HUES48 (cell line): ENCODE data around the gene HEG1.

ENCODE experiments used
- H3K27ac ChIP-seq: one replicate; pipeline ENCODE4 v1.7.0; 2013; ENCODE audit warnings: low read depth, low read length, inconsistent platforms
- H3K27me3 ChIP-seq: 2 replicates; pipeline ENCODE4 v1.6.1; 2013; ENCODE audit warnings: mild to moderate bottlenecking, low read length; ENCODE audit not compliant: control insufficient read depth, insufficient read depth
- H3K36me3 ChIP-seq: 2 replicates; pipeline ENCODE4 v1.6.1; 2013; ENCODE audit warnings: low read length; ENCODE audit not compliant: control insufficient read depth, insufficient read depth
- H3K4me1 ChIP-seq: 2 replicates; pipeline ENCODE4 v1.6.1; 2013; ENCODE audit warnings: mild to moderate bottlenecking, low read length; ENCODE audit not compliant: control insufficient read depth, insufficient read depth
- H3K4me3 ChIP-seq: 2 replicates; pipeline ENCODE4 v1.5.1; 2013; ENCODE audit warnings: mild to moderate bottlenecking, low read depth, low read length
- H3K9ac ChIP-seq: 2 replicates; pipeline ENCODE4 v1.6.1; 2013; ENCODE audit warnings: mild to moderate bottlenecking, low read depth, low read length, moderate library complexity
- H3K9me3 ChIP-seq: 2 replicates; pipeline ENCODE4 v1.6.1; 2013; ENCODE audit warnings: low read length; ENCODE audit not compliant: control insufficient read depth, insufficient read depth

Gene HEG1, protein sequence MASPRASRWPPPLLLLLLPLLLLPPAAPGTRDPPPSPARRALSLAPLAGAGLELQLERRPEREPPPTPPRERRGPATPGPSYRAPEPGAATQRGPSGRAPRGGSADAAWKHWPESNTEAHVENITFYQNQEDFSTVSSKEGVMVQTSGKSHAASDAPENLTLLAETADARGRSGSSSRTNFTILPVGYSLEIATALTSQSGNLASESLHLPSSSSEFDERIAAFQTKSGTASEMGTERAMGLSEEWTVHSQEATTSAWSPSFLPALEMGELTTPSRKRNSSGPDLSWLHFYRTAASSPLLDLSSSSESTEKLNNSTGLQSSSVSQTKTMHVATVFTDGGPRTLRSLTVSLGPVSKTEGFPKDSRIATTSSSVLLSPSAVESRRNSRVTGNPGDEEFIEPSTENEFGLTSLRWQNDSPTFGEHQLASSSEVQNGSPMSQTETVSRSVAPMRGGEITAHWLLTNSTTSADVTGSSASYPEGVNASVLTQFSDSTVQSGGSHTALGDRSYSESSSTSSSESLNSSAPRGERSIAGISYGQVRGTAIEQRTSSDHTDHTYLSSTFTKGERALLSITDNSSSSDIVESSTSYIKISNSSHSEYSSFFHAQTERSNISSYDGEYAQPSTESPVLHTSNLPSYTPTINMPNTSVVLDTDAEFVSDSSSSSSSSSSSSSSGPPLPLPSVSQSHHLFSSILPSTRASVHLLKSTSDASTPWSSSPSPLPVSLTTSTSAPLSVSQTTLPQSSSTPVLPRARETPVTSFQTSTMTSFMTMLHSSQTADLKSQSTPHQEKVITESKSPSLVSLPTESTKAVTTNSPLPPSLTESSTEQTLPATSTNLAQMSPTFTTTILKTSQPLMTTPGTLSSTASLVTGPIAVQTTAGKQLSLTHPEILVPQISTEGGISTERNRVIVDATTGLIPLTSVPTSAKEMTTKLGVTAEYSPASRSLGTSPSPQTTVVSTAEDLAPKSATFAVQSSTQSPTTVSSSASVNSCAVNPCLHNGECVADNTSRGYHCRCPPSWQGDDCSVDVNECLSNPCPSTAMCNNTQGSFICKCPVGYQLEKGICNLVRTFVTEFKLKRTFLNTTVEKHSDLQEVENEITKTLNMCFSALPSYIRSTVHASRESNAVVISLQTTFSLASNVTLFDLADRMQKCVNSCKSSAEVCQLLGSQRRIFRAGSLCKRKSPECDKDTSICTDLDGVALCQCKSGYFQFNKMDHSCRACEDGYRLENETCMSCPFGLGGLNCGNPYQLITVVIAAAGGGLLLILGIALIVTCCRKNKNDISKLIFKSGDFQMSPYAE (N-terminal part only)

DNA sequence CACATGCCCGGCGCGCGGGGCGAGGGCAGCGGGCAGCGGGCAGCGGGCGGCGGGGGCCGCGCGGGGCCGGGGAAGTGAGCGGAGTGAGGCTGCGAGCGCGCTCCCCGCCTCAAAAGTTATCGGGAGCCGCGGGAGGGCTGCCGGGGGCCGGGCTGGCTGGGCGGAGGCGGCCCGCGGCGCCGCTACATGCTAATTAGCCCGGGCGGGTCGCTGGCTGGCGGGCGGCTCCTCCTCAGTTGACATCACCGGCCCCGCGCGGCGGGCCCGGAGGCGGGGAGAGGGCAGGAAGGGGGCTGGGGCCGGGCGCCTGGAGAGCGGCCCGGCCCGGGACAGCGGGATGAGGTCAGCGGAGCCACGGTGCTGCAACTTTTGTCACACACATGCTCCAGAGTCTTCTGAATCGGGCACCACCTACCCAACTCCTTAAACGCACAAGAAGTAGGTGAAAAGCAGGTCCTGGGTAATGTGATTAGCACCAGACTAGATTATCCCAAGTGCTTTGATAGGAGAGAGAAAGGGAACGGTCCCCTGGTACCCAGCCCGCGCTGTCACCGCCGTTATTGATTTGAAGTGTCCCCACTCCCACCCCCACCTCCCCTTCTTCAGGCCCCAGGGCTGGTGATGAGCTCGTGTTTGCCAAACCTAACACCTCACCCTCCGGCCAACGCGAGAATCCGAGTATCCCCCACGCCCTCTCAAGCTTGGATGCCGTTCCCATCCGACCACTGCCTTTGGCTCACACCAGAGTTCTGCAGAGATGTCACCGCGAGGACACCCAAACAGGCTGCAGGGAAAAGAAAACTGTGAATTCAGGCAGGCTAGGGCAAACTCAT is at the start of gene HEG1:
Gene HEG1, minus strand, starts transcription at position 85 of the 833 bp plus-strand sequence. CDS start 107 bp downstream, outside the sequence.
- Histone ChIP-seq H3K27ac (peak within 1 kb of the TSS; percentile 56), H3K27me3 (peaks cover 46% of the 10 kb centered on the region), H3K9ac (no peak within 1 kb of the TSS; the same call in 1 of the 2 replicates), H3K4me1 (peaks cover 56% of the 10 kb centered on the region), H3K4me3 (peak within 1 kb of the TSS; percentile 75), H3K36me3 (no peaks in the 10 kb centered on the region), H3K9me3 (no peaks in the 10 kb centered on the region)

DNA sequence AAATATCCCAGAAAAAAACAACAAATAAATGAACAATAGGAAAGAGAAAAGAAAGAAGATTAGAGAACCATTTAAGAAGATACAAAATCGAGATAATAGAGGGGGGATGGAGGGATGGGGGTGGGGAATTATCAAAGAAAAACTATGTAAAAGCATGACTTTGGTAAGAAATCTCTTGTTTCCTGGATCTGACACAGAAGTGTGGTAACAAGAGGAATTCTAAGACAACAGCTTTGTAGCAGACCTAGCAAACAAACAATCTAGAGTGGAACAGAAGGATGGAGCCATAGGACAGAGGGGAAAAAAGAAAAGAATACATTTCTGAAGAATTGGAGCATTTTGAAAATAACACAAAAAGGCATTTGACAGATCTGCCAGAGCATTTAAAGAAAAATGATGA is 49.3 kb upstream of the HEG1 start:
- Histone ChIP-seq H3K9ac (no peak overlapping the region), H3K27ac (no peak overlapping the region), H3K4me1 (no peaks in the 10 kb centered on the region)

DNA sequence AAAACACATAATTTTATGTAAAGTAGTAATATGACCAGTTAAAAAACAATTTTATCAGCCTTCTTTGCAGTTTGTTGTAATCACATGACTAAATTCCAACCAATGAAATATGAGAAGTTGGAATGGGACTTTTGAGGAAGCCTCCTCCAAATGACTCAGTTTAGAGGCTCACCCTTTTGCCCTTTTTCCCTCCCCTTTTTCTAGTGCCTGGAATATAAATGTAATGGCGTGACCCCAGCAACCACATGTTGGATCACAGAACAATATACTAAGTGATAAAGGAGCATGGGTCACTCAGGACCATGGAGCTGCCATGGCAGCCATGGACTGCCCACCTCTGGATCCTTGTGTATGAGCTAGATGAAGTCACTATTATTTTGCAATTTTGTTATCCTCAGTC is 48.8 kb upstream of the HEG1 start:
- Histone ChIP-seq H3K4me1 (no peaks in the 10 kb centered on the region), H3K9me3 (no peaks in the 10 kb centered on the region), H3K4me3 (no peak overlapping the region), H3K9ac (no peak overlapping the region), H3K27ac (no peak overlapping the region), H3K27me3 (no peaks in the 10 kb centered on the region), H3K36me3 (no peaks in the 10 kb centered on the region)

More for the DNA sequence above, 49.3 kb upstream of the HEG1 start:
- Histone ChIP-seq H3K27me3 (no peaks in the 10 kb centered on the region), H3K4me3 (no peak overlapping the region), H3K9me3 (no peaks in the 10 kb centered on the region), H3K36me3 (no peaks in the 10 kb centered on the region)

DNA sequence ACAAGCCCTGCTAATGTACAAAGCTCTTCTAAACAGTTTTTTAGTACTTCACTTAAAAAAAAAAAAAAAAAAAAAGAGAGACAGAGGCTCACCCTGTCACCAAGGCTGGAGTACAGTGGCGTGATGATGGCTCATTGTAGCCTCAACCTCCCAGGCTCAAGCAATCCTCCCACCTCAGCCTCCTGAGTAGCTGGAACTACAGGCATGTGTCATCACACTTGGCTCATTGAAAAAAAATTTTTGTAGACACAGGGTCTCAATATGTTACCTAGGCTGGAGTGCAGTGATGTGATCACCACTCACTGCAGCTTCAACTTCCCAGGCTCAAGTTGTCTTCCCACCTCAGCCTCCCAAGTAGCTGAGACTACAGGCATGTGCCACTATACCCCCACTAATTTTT is 47.6 kb upstream of the HEG1 start:
- Histone ChIP-seq H3K27ac (no peak overlapping the region), H3K36me3 (no peaks in the 10 kb centered on the region), H3K27me3 (no peaks in the 10 kb centered on the region), H3K9ac (no peak overlapping the region), H3K4me1 (peaks cover 11% of the 10 kb centered on the region), H3K9me3 (no peaks in the 10 kb centered on the region), H3K4me3 (no peak overlapping the region)

DNA sequence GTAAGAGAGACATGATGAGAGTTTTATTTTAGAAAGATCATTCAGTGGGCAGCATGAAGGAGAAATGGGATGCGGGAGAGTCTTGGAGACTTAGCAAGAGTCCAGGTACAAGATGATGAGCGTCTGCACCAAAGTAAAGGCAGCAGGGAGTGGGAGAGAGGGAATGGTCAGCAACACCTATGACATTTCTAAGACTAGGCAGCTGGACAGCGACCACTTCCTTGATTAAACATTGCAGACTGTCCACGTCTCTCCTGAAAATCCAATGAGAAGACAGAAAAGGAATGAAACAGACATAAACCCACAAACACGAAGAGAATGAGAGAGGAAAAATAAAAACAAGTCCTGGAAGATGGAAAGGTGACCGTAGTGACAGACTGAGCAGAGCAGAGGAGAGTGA is 46.7 kb upstream of the HEG1 start:
- Histone ChIP-seq H3K4me1 (peaks cover 11% of the 10 kb centered on the region), H3K9ac (no peak overlapping the region), H3K4me3 (no peak overlapping the region), H3K9me3 (no peaks in the 10 kb centered on the region), H3K27me3 (no peaks in the 10 kb centered on the region), H3K36me3 (no peaks in the 10 kb centered on the region), H3K27ac (no peak overlapping the region)

DNA sequence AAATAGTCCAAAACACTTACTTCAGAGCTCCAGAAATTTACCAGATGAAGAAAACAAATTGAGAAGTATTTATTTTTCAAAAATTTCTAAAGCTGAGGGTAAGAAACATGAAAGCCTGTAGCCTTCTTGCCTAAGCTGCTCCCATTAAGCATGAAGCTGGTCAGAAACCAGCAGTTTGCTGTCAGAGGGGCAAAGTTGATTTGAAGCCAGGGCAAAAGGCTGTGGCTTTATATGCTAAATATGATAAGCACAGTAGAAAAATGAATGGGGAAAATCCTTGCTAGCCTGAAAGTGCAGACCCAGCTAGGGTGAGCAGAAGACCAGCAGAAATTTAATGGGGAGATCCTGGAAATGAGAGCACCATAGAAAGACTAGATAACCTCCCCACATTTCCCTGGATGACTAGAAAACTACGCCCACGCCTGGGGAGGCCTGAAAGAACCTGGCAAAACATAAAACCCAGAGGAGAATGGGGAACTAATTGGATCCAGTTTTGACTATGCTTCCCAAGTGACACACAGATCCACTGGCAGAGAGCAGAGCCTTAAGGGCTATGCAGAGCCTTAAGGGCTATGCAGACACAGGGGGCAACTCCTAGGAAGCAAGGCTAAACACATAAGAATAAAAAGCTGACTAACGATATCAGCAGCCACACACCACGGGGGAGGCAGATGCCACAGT is 43.0 kb upstream of the HEG1 start:
- Histone ChIP-seq H3K27ac (peak overlapping the region; percentile 56), H3K9ac (no peak overlapping the region), H3K36me3 (peaks cover 3% of the 10 kb centered on the region; the same call in 1 of the 2 replicates), H3K4me1 (peaks cover 11% of the 10 kb centered on the region), H3K27me3 (no peaks in the 10 kb centered on the region), H3K9me3 (no peaks in the 10 kb centered on the region), H3K4me3 (no peak overlapping the region)

DNA sequence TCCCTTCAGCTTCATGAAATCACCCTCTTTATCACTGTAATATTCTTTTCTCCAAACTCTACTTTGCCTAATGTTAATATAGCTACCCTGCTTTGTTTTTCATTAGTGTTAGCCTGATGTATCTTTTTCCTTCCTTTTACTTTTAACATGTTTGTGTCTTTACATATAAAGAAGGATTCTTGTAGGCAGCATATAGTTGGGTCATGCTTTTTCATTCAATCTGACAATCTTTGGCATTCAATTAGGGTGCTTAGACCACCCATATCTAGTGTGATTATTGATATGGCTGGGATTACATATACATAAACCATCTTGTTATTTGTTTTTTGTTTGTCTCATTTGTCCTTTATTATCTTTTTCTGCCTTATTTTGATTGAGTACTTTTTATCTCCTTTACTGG is 34.9 kb upstream of the HEG1 start:
- H3K27ac ChIP-seq = no peak overlapping the region
- H3K9ac ChIP-seq = no peak overlapping the region
- H3K4me3 ChIP-seq = no peak overlapping the region

DNA sequence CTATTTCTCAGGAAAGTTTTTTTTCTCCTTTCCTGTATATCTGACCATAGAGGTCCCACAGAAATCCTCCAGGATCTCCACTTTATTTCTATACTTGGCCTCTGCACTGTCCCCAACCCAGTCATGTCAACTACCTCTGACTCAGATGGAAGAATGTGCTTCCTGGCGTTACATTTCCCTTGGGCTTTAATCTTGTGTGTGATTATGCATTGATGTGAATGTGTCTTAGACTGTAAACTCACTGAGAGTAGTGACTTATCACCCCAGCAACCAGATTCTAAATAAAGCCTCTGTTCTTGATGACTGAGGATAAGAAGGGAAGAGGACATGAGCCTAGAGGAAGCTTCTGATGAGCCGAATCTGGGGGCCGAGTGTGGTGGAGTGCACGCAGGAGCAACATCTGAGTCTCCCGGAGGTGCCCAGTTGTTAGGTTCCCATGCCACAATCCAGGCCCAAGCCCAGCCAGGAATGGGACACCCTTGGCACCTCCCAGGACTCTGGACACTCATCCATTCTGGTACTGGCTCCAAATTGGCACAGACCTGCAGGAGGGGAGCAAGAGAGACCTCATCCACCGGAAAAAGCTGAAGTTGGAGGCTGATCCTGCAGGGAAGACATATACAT is 32.1 kb upstream of the HEG1 start:
- Histone ChIP-seq H3K36me3 (peaks cover 13% of the 10 kb centered on the region; the same call in 1 of the 2 replicates), H3K4me1 (no peaks in the 10 kb centered on the region), H3K27me3 (no peaks in the 10 kb centered on the region), H3K27ac (no peak overlapping the region), H3K4me3 (no peak overlapping the region), H3K9me3 (no peaks in the 10 kb centered on the region), H3K9ac (no peak overlapping the region)

More for the DNA sequence above, 34.9 kb upstream of the HEG1 start:
- Histone ChIP-seq H3K36me3 (peaks cover 13% of the 10 kb centered on the region; the same call in 1 of the 2 replicates), H3K4me1 (no peaks in the 10 kb centered on the region), H3K9me3 (no peaks in the 10 kb centered on the region), H3K27me3 (no peaks in the 10 kb centered on the region)

DNA sequence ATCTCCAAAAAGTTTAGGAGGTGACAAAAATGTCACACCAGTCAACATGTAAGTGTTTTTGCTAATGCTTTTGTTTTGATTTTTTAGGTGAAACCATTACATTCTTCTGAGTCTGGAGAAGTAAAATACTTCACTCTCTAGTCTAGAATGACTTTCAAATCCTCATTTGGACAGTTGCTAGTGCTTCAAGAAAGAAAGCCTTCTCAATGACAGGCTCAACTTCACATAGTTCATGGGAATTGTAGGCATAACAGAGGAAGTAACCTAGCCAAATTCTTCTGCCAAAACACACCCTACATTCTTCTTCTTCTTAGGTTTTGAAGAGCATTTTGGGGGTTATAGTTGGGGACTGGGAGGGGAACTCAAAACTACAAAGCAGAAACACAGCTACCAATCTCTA is 29.4 kb upstream of the HEG1 start:
- Histone ChIP-seq H3K36me3 (peaks cover 19% of the 10 kb centered on the region; the same call in 1 of the 2 replicates), H3K4me3 (no peak overlapping the region), H3K27ac (no peak overlapping the region), H3K9ac (no peak overlapping the region), H3K9me3 (no peaks in the 10 kb centered on the region), H3K4me1 (no peaks in the 10 kb centered on the region), H3K27me3 (no peaks in the 10 kb centered on the region)
